Measurements from ENCODE around the gene AP1S2.

DNA sequence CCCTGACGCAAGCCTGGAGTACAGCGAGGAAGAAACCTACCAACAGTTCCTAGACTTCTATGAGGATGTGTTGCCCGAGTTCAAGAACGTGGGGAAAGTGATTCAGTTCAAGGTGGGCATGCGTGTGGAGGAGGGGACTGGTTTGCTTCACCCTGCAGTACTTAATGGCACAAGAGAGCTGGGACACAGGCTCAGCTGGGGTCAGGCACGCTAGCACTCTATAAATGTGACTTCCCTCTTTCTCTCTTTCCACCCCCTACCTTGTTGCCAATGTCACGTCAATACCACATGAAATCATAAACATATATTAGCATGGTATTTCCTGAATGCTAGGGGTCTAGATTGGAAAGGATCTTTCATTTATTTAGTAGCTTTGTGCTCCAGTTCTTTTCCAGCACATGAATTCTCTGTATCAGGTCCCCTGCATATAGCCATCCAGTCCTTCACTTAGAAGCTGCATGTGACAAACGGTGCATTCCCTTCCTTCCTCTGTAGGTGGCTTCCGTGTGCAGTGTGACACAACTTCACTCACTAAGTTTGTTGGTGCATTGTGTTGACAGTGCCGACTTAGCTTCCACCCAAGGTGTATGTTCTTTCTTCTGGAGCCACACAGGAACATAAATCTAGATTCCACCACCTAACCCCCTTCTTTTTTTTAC, 38.7 kb downstream of the AP1S2 start:
- TF ChIP-seq, protein P1, sequence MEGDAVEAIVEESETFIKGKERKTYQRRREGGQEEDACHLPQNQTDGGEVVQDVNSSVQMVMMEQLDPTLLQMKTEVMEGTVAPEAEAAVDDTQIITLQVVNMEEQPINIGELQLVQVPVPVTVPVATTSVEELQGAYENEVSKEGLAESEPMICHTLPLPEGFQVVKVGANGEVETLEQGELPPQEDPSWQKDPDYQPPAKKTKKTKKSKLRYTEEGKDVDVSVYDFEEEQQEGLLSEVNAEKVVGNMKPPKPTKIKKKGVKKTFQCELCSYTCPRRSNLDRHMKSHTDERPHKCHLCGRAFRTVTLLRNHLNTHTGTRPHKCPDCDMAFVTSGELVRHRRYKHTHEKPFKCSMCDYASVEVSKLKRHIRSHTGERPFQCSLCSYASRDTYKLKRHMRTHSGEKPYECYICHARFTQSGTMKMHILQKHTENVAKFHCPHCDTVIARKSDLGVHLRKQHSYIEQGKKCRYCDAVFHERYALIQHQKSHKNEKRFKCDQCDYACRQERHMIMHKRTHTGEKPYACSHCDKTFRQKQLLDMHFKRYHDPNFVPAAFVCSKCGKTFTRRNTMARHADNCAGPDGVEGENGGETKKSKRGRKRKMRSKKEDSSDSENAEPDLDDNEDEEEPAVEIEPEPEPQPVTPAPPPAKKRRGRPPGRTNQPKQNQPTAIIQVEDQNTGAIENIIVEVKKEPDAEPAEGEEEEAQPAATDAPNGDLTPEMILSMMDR (IDR thresholded peaks at IDR 0.05 in 2 of 3, conservative IDR thresholded peaks at IDR 0.05 in 1 of 3; ENCODE audit: borderline replicate concordance in 1 of 3, insufficient read depth in 1 of 3, low read depth in 2 of 3, low read length in 2 of 3): peak in 2 of 3 experiments; percentile 26 to 39; a peak in 2 of 6 replicates
- TF ChIP-seq EZH2 (IDR thresholded peaks at IDR 0.05): no peak
- peak; percentile 30 for TF ChIP-seq RAD21 (IDR thresholded peaks at IDR 0.05; ENCODE audit: low read depth)
- TF ChIP-seq, protein P2, sequence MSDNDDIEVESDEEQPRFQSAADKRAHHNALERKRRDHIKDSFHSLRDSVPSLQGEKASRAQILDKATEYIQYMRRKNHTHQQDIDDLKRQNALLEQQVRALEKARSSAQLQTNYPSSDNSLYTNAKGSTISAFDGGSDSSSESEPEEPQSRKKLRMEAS (IDR thresholded peaks at IDR 0.05): no peak
- no peak for TF ChIP-seq POLR2AphosphoS5 (IDR thresholded peaks at IDR 0.05; ENCODE audit: low read depth, low read length)
- no peak for TF ChIP-seq JUND (IDR thresholded peaks at IDR 0.05)
- no peak for TF ChIP-seq ZNF274 (IDR thresholded peaks at IDR 0.05; ENCODE audit: low read depth, low read length)
- no peak for TF ChIP-seq POLR2A (IDR thresholded peaks at IDR 0.05; ENCODE audit: borderline replicate concordance, extremely low read depth, insufficient read depth, insufficient read length)
- TF ChIP-seq TCF7L2 (IDR thresholded peaks at IDR 0.05; ENCODE audit: borderline replicate concordance, extremely low read depth, insufficient read depth, insufficient read length): no peak
- no peak for TF ChIP-seq FOSL1 (IDR thresholded peaks at IDR 0.05; ENCODE audit: low read depth)
- TF ChIP-seq CEBPB (IDR thresholded peaks at IDR 0.05; ENCODE audit: low read depth): no peak
- TF ChIP-seq, protein P3, sequence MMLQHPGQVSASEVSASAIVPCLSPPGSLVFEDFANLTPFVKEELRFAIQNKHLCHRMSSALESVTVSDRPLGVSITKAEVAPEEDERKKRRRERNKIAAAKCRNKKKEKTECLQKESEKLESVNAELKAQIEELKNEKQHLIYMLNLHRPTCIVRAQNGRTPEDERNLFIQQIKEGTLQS (IDR thresholded peaks at IDR 0.05): no peak
- TF ChIP-seq, protein P4, sequence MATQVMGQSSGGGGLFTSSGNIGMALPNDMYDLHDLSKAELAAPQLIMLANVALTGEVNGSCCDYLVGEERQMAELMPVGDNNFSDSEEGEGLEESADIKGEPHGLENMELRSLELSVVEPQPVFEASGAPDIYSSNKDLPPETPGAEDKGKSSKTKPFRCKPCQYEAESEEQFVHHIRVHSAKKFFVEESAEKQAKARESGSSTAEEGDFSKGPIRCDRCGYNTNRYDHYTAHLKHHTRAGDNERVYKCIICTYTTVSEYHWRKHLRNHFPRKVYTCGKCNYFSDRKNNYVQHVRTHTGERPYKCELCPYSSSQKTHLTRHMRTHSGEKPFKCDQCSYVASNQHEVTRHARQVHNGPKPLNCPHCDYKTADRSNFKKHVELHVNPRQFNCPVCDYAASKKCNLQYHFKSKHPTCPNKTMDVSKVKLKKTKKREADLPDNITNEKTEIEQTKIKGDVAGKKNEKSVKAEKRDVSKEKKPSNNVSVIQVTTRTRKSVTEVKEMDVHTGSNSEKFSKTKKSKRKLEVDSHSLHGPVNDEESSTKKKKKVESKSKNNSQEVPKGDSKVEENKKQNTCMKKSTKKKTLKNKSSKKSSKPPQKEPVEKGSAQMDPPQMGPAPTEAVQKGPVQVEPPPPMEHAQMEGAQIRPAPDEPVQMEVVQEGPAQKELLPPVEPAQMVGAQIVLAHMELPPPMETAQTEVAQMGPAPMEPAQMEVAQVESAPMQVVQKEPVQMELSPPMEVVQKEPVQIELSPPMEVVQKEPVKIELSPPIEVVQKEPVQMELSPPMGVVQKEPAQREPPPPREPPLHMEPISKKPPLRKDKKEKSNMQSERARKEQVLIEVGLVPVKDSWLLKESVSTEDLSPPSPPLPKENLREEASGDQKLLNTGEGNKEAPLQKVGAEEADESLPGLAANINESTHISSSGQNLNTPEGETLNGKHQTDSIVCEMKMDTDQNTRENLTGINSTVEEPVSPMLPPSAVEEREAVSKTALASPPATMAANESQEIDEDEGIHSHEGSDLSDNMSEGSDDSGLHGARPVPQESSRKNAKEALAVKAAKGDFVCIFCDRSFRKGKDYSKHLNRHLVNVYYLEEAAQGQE (IDR thresholded peaks at IDR 0.05; ENCODE audit: low read depth): no peak
- TF ChIP-seq YY1 (IDR thresholded peaks at IDR 0.05; ENCODE audit: extremely low read depth, insufficient replicate concordance, low read depth, low read length): no peak

All from HCT116 (cell line).